GM19455 (cell line): ENCODE data around the gene FARSA.
"Not testable (repeated sequence)": the region's sequence is repeated elsewhere in the genome, so short reads cannot be mapped to it uniquely, and the experiment has no call there.

Experiments
- ATAC-seq: cut with Tn5 transposase; IDR thresholded peaks from one replicate; pipeline ENCODE4 v1.9.1; 2021; ENCODE audit not compliant: unreplicated experiment

The FARSA gene

GRCh38 chr19:12954612-12954962, 21.1 kb upstream of the FARSA start:
- no peak for ATAC-seq

GRCh38 chr19:12953799-12954611, 20.5 kb upstream of the FARSA start:
- ATAC-seq: no peak

- no peak for ATAC-seq
Measured at GRCh38 chr19:12953138-12953798, 19.8 kb upstream of the FARSA start.

- no peak for ATAC-seq
Measured at GRCh38 chr19:12952488-12953137, 19.1 kb upstream of the FARSA start.

- ATAC-seq: not testable (repeated sequence)
Measured at GRCh38 chr19:12952050-12952449, 18.5 kb upstream of the FARSA start.

- ATAC-seq: no peak
Measured at GRCh38 chr19:12949363-12950283, 16.1 kb upstream of the FARSA start.

GRCh38 chr19:12948612-12949362, 15.3 kb upstream of the FARSA start:
- no peak for ATAC-seq

GRCh38 chr19:12947702-12948611, 14.4 kb upstream of the FARSA start:
- no peak for ATAC-seq

GRCh38 chr19:12946731-12947496, 13.4 kb upstream of the FARSA start:
- ATAC-seq: no peak

- ATAC-seq: peak; percentile 27
Measured at GRCh38 chr19:12946092-12946721, 12.7 kb upstream of the FARSA start.

GRCh38 chr19:12945479-12946091, 12.1 kb upstream of the FARSA start, which contains the start of gene RAD23A:
Gene RAD23A, plus strand, starts transcription at chr19:12945862. Its CDS starts 87 bp downstream, at chr19:12945949.
- ATAC-seq: peak; percentile 70

GRCh38 chr19:12944104-12944674, 10.7 kb upstream of the FARSA start:
- no peak for ATAC-seq

- ATAC-seq: no peak
Measured at GRCh38 chr19:12943437-12944044, 10.0 kb upstream of the FARSA start.

- ATAC-seq: no peak
Measured at GRCh38 chr19:12940897-12941296, 7.4 kb upstream of the FARSA start.

- ATAC-seq: no peak
Measured at GRCh38 chr19:12939975-12940423, 6.5 kb upstream of the FARSA start.

GRCh38 chr19:12938779-12939601, 5.5 kb upstream of the FARSA start:
- ATAC-seq: no peak
